ENCODE results near the gene NAGPA. TPM values are rescaled to one million over a fixed set of nuclear protein-coding genes. Genes with fewer than 3 reads are reported as not detected.
"Not testable (repeated sequence)": the region's sequence is repeated elsewhere in the genome, so short reads cannot be mapped to it uniquely, and the experiment has no call there.

The NAGPA gene
- 10 to 100 TPM; 13.2 to 26.8 (median 21.5) TPM for polyA plus RNA-seq
- long read RNA-seq, donor 1, result 0 reads
- long read RNA-seq, donor 2, result 0 reads
- long read RNA-seq, donor 3, partial matches to known transcripts, result 0 of 2 reads
- long read RNA-seq, donor 3, other reads (novel, unspliced or antisense), result 0 of 2 reads
- long read RNA-seq, donor 4, result 0 reads
- long read RNA-seq, donor 5, partial matches to known transcripts, result 0 of 1 reads
- long read RNA-seq, donor 5, other reads (novel, unspliced or antisense), result 0 of 1 reads
- long read RNA-seq, donor 6, partial matches to known transcripts, result 0 of 2 reads
- long read RNA-seq, donor 6, other reads (novel, unspliced or antisense), result 0 of 2 reads
- long read RNA-seq, donor 7, partial matches to known transcripts, result 0 of 1 reads
- long read RNA-seq, donor 7, other reads (novel, unspliced or antisense), result 0 of 1 reads
- long read RNA-seq, donor 8, result 0 reads
- long read RNA-seq, donor 9, partial matches to known transcripts, result 0 of 1 reads
- long read RNA-seq, donor 9, other reads (novel, unspliced or antisense), result 0 of 1 reads
- long read RNA-seq, donor 10, partial matches to known transcripts, result 0 of 1 reads
- long read RNA-seq, donor 10, other reads (novel, unspliced or antisense), result 0 of 1 reads

- FAIRE-seq, result no peak
- WGBS, 3 donors, result 0 to 1% (median 1%) methylated on average over 85 to 104 of the region's 104 CpGs
Measured at GRCh38 chr16:5033256-5034166, at the start of gene NAGPA. TSS of gene NAGPA (minus strand) at chr16:5033935. CDS start at chr16:5033914, 21 bp downstream.

GRCh38 chr16:5080996-5081395 is 47.3 kb upstream of the NAGPA start:
- not testable (repeated sequence) for H3K27me3 ChIP-seq (ENCODE audit: control insufficient read depth in 3 of 3, insufficient read depth in 3 of 3, low read length in 3 of 3); FAIRE-seq; DNase-seq; H3K4me1 ChIP-seq (ENCODE audit: control insufficient read depth in 3 of 3, insufficient read depth in 2 of 3, low read depth in 1 of 3, low read length in 2 of 3); H3K4me3 ChIP-seq (ENCODE audit: low read depth in 1 of 3, low read length in 3 of 3); H3K9me3 ChIP-seq (ENCODE audit: control insufficient read depth in 2 of 2, insufficient read depth in 1 of 2, low read depth in 1 of 2, low read length in 1 of 2)
- 24 to 57% (median 25%) methylated on average over 7 to 9 of the region's 9 CpGs for WGBS, 3 donors
- Histone ChIP-seq H3K27ac (ENCODE audit: low read depth in 1 of 3, low read length in 2 of 3) (peak overlapping the region in 1 of 3 donors; percentile 45), H3K36me3 (ENCODE audit: control insufficient read depth in 3 of 3, insufficient read depth in 2 of 3, low read depth in 1 of 3, low read length in 3 of 3) (peaks cover 2 to 61% (median 2%) of the 10 kb centered on the region in 3 donors)

More at GRCh38 chr16:5033256-5034166, at the start of gene NAGPA:
- H3K4me3 ChIP-seq (ENCODE audit: low read depth in 1 of 3, low read length in 3 of 3), result peak within 1 kb of the TSS; percentile 73 to 91 (median 75)
- peak within 1 kb of the TSS; percentile 72 to 84 (median 83) for H3K27ac ChIP-seq (ENCODE audit: low read depth in 1 of 3, low read length in 2 of 3)
- H3K4me1 ChIP-seq (ENCODE audit: control insufficient read depth in 3 of 3, insufficient read depth in 2 of 3, low read depth in 1 of 3, low read length in 2 of 3), result peaks cover 0 to 29% (median 5%) of the 10 kb centered on the region in 3 donors
- H3K27me3 ChIP-seq (ENCODE audit: control insufficient read depth in 3 of 3, insufficient read depth in 3 of 3, low read length in 3 of 3), result no peaks in the 10 kb centered on the region
- peak; percentile 87 to 94 for DNase-seq
- peaks cover 0 to 31% (median 0%) of the 10 kb centered on the region in 3 donors for H3K36me3 ChIP-seq (ENCODE audit: control insufficient read depth in 3 of 3, insufficient read depth in 2 of 3, low read depth in 1 of 3, low read length in 3 of 3)
- H3K9me3 ChIP-seq (ENCODE audit: control insufficient read depth in 2 of 2, insufficient read depth in 1 of 2, low read depth in 1 of 2, low read length in 1 of 2), result no peaks in the 10 kb centered on the region

- peak overlapping the region in 1 of 3 donors; percentile 45 for H3K27ac ChIP-seq (ENCODE audit: low read depth in 1 of 3, low read length in 2 of 3)
- not testable (repeated sequence) for H3K4me1 ChIP-seq (ENCODE audit: control insufficient read depth in 3 of 3, insufficient read depth in 2 of 3, low read depth in 1 of 3, low read length in 2 of 3); FAIRE-seq; DNase-seq; H3K4me3 ChIP-seq (ENCODE audit: low read depth in 1 of 3, low read length in 3 of 3); H3K27me3 ChIP-seq (ENCODE audit: control insufficient read depth in 3 of 3, insufficient read depth in 3 of 3, low read length in 3 of 3); H3K9me3 ChIP-seq (ENCODE audit: control insufficient read depth in 2 of 2, insufficient read depth in 1 of 2, low read depth in 1 of 2, low read length in 1 of 2)
- H3K36me3 ChIP-seq (ENCODE audit: control insufficient read depth in 3 of 3, insufficient read depth in 2 of 3, low read depth in 1 of 3, low read length in 3 of 3), result peaks cover 0 to 63% (median 4%) of the 10 kb centered on the region in 3 donors
- WGBS, 3 donors, result 58 to 75% (median 64%) methylated on average over 11 to 12 of the region's 12 CpGs
Measured at GRCh38 chr16:5080461-5080860, 46.7 kb upstream of the NAGPA start.

GRCh38 chr16:5078626-5079025 is 44.9 kb upstream of the NAGPA start:
- Histone ChIP-seq H3K36me3 (ENCODE audit: control insufficient read depth in 3 of 3, insufficient read depth in 2 of 3, low read depth in 1 of 3, low read length in 3 of 3) (peaks cover 0 to 67% (median 4%) of the 10 kb centered on the region in 3 donors), H3K4me1 (ENCODE audit: control insufficient read depth in 3 of 3, insufficient read depth in 2 of 3, low read depth in 1 of 3, low read length in 2 of 3) (no peaks in the 10 kb centered on the region), H3K27ac (ENCODE audit: low read depth in 1 of 3, low read length in 2 of 3) (no peak overlapping the region), H3K9me3 (ENCODE audit: control insufficient read depth in 2 of 2, insufficient read depth in 1 of 2, low read depth in 1 of 2, low read length in 1 of 2) (no peaks in the 10 kb centered on the region), H3K27me3 (ENCODE audit: control insufficient read depth in 3 of 3, insufficient read depth in 3 of 3, low read length in 3 of 3) (no peaks in the 10 kb centered on the region), H3K4me3 (ENCODE audit: low read depth in 1 of 3, low read length in 3 of 3) (no peak overlapping the region)
- no peak for DNase-seq
- WGBS, 3 donors, result 92 to 93% (median 93%) methylated on average over 17 of the region's 17 CpGs
- FAIRE-seq, result no peak

- no peak overlapping the region for H3K4me3 ChIP-seq (ENCODE audit: low read depth in 1 of 3, low read length in 3 of 3)
- no peak overlapping the region for H3K27ac ChIP-seq (ENCODE audit: low read depth in 1 of 3, low read length in 2 of 3)
- no peaks in the 10 kb centered on the region for H3K27me3 ChIP-seq (ENCODE audit: control insufficient read depth in 3 of 3, insufficient read depth in 3 of 3, low read length in 3 of 3)
- DNase-seq (no peak), FAIRE-seq (no peak)
- WGBS, 3 donors, result 97 to 98% (median 97%) methylated on average over 13 of the region's 13 CpGs
- peaks cover 0 to 56% (median 4%) of the 10 kb centered on the region in 3 donors for H3K36me3 ChIP-seq (ENCODE audit: control insufficient read depth in 3 of 3, insufficient read depth in 2 of 3, low read depth in 1 of 3, low read length in 3 of 3)
- peaks cover 0 to 9% (median 2%) of the 10 kb centered on the region in 3 donors for H3K4me1 ChIP-seq (ENCODE audit: control insufficient read depth in 3 of 3, insufficient read depth in 2 of 3, low read depth in 1 of 3, low read length in 2 of 3)
- no peaks in the 10 kb centered on the region for H3K9me3 ChIP-seq (ENCODE audit: control insufficient read depth in 2 of 2, insufficient read depth in 1 of 2, low read depth in 1 of 2, low read length in 1 of 2)
Measured at GRCh38 chr16:5077304-5077703, 43.6 kb upstream of the NAGPA start.

GRCh38 chr16:5075637-5076036 is 41.9 kb upstream of the NAGPA start:
- Histone ChIP-seq H3K27ac (ENCODE audit: low read depth in 1 of 3, low read length in 2 of 3) (no peak overlapping the region), H3K9me3 (ENCODE audit: control insufficient read depth in 2 of 2, insufficient read depth in 1 of 2, low read depth in 1 of 2, low read length in 1 of 2) (no peaks in the 10 kb centered on the region), H3K27me3 (ENCODE audit: control insufficient read depth in 3 of 3, insufficient read depth in 3 of 3, low read length in 3 of 3) (no peaks in the 10 kb centered on the region), H3K4me1 (ENCODE audit: control insufficient read depth in 3 of 3, insufficient read depth in 2 of 3, low read depth in 1 of 3, low read length in 2 of 3) (peaks cover 0 to 14% (median 2%) of the 10 kb centered on the region in 3 donors), H3K4me3 (ENCODE audit: low read depth in 1 of 3, low read length in 3 of 3) (no peak overlapping the region), H3K36me3 (ENCODE audit: control insufficient read depth in 3 of 3, insufficient read depth in 2 of 3, low read depth in 1 of 3, low read length in 3 of 3) (peaks cover 0 to 54% (median 4%) of the 10 kb centered on the region in 3 donors)
- WGBS, 3 donors, result 86 to 90% (median 86%) methylated on average over 5 of the region's 5 CpGs
- DNase-seq (no peak), FAIRE-seq (no peak)

- H3K36me3 ChIP-seq (ENCODE audit: control insufficient read depth in 3 of 3, insufficient read depth in 2 of 3, low read depth in 1 of 3, low read length in 3 of 3), result peaks cover 0 to 42% (median 4%) of the 10 kb centered on the region in 3 donors
Measured at GRCh38 chr16:5073771-5074170, 40.0 kb upstream of the NAGPA start.

GRCh38 chr16:5073279-5073629 is 39.5 kb upstream of the NAGPA start:
- Histone ChIP-seq H3K4me3 (ENCODE audit: low read depth in 1 of 3, low read length in 3 of 3) (no peak overlapping the region), H3K4me1 (ENCODE audit: control insufficient read depth in 3 of 3, insufficient read depth in 2 of 3, low read depth in 1 of 3, low read length in 2 of 3) (peaks cover 0 to 14% (median 2%) of the 10 kb centered on the region in 3 donors), H3K9me3 (ENCODE audit: control insufficient read depth in 2 of 2, insufficient read depth in 1 of 2, low read depth in 1 of 2, low read length in 1 of 2) (no peaks in the 10 kb centered on the region), H3K27ac (ENCODE audit: low read depth in 1 of 3, low read length in 2 of 3) (no peak overlapping the region), H3K27me3 (ENCODE audit: control insufficient read depth in 3 of 3, insufficient read depth in 3 of 3, low read length in 3 of 3) (no peaks in the 10 kb centered on the region), H3K36me3 (ENCODE audit: control insufficient read depth in 3 of 3, insufficient read depth in 2 of 3, low read depth in 1 of 3, low read length in 3 of 3) (peaks cover 0 to 37% (median 4%) of the 10 kb centered on the region in 3 donors)
- no peak for DNase-seq
- WGBS, 3 donors, result 85 to 93% (median 86%) methylated on average over 2 of the region's 2 CpGs
- no peak for FAIRE-seq

More at GRCh38 chr16:5073771-5074170, 40.0 kb upstream of the NAGPA start:
- not testable (repeated sequence) for H3K4me3 ChIP-seq (ENCODE audit: low read depth in 1 of 3, low read length in 3 of 3); H3K27me3 ChIP-seq (ENCODE audit: control insufficient read depth in 3 of 3, insufficient read depth in 3 of 3, low read length in 3 of 3); FAIRE-seq; DNase-seq; H3K27ac ChIP-seq (ENCODE audit: low read depth in 1 of 3, low read length in 2 of 3); H3K9me3 ChIP-seq (ENCODE audit: control insufficient read depth in 2 of 2, insufficient read depth in 1 of 2, low read depth in 1 of 2, low read length in 1 of 2)
- H3K4me1 ChIP-seq (ENCODE audit: control insufficient read depth in 3 of 3, insufficient read depth in 2 of 3, low read depth in 1 of 3, low read length in 2 of 3), result peaks cover 0 to 14% (median 2%) of the 10 kb centered on the region in 3 donors
- WGBS, 3 donors, result 94 to 98% (median 97%) methylated on average over 15 of the region's 15 CpGs

All from small intestine (tissue), 16 donors.